ENCODE data around the gene TSTD1.

GRCh38 chr1:161072751-161073449 is 34.1 kb upstream of the TSTD1 start:
- TF ChIP-seq CTCF (IDR thresholded peaks at IDR 0.05; ENCODE audit: low read length): no peak
- no peak for TF ChIP-seq EZH2 (optimal IDR thresholded peaks at IDR 0.05; ENCODE audit: low read depth, low read length)

All from MM.1S (cell line).